IgD-negative memory B cell (primary cell): Measurements from ENCODE around the gene TUBD1. TPM values are rescaled to one million over a fixed set of nuclear protein-coding genes. Genes with fewer than 3 reads are reported as not detected.
A peak's percentile ranks its signal among the peaks of the same experiment; 100 is the strongest.
"Not testable (repeated sequence)": the region's sequence is repeated elsewhere in the genome, so short reads cannot be mapped to it uniquely, and the experiment has no call there.

Experiments used
- H3K27ac Mint-ChIP-seq, 3 donors: one replicate each; pipeline ENCODE4 v1.8.0; 2020 to 2022; ENCODE audit warnings: mild to moderate bottlenecking in 3 of 3, mixed read lengths in 3 of 3, moderate library complexity in 1 of 3
- H3K27me3 Mint-ChIP-seq: one replicate; pipeline ENCODE4 v1.8.0; 2021; ENCODE audit warnings: mixed read lengths
- H3K36me3 Mint-ChIP-seq: one replicate; pipeline ENCODE4 v1.8.0; 2020; ENCODE audit warnings: mild to moderate bottlenecking, mixed read lengths
- H3K4me1 Mint-ChIP-seq, 3 donors: one replicate each; pipeline ENCODE4 v1.8.0; 2020 to 2022; ENCODE audit warnings: mixed read lengths in 3 of 3, mild to moderate bottlenecking in 1 of 3
- H3K4me3 Mint-ChIP-seq, 4 donors: one replicate each; pipeline ENCODE4 v1.8.0; 2020 to 2022; ENCODE audit warnings: mild to moderate bottlenecking in 4 of 4, mixed read lengths in 4 of 4, moderate library complexity in 3 of 4
- H3K9me3 Mint-ChIP-seq, 3 donors: one replicate each; pipeline ENCODE4 v1.8.0; 2020 to 2021; ENCODE audit warnings: mixed read lengths in 3 of 3, mild to moderate bottlenecking in 1 of 3
- polyA plus RNA-seq: library from polyadenylated mRNA; unstranded; fragments of 300-500 nt; fragmentation: Illumina TruSeq; gene quantifications from one replicate; pipeline ENCODE4 v1.2.3, GENCODE V29; 2021

Gene TUBD1
- polyA plus RNA-seq = 17.6 TPM

- H3K27ac Mint-ChIP-seq = peak within 1 kb of the TSS; percentile 87 to 100 (median 99)
- H3K36me3 Mint-ChIP-seq = peaks cover 6% of the 10 kb centered on the region
- H3K27me3 Mint-ChIP-seq = no peaks in the 10 kb centered on the region
- no peaks in the 10 kb centered on the region for H3K9me3 Mint-ChIP-seq
- H3K4me3 Mint-ChIP-seq = peak within 1 kb of the TSS; percentile 93 to 99 (median 99)
- H3K4me1 Mint-ChIP-seq = peaks cover 27 to 36% (median 35%) of the 10 kb centered on the region in 3 donors
These were observed at the start of gene TUBD1, which contains the start of gene RPS6KB1 for GRCh38 chr17:59892924-59893675. Gene TUBD1, minus strand, starts transcription at chr17:59892943. Its CDS starts 1,941 bp downstream, at chr17:59891002. Gene RPS6KB1, plus strand, starts transcription at chr17:59893121. Its CDS starts 64 bp downstream, at chr17:59893185.

- Mint-ChIP-seq H3K27ac (no peak overlapping the region), H3K36me3 (peaks cover 2% of the 10 kb centered on the region), H3K4me1 (no peaks in the 10 kb centered on the region), H3K27me3 (no peaks in the 10 kb centered on the region), H3K9me3 (no peaks in the 10 kb centered on the region), H3K4me3 (no peak overlapping the region)
These were observed 48.4 kb upstream of the TUBD1 start for GRCh38 chr17:59941131-59941530.

GRCh38 chr17:59940697-59941096 is 48.0 kb upstream of the TUBD1 start:
- H3K27ac Mint-ChIP-seq, H3K36me3 Mint-ChIP-seq, H3K9me3 Mint-ChIP-seq, H3K4me1 Mint-ChIP-seq, H3K4me3 Mint-ChIP-seq, H3K27me3 Mint-ChIP-seq: not testable (repeated sequence)

- H3K9me3 Mint-ChIP-seq, H3K36me3 Mint-ChIP-seq, H3K4me3 Mint-ChIP-seq, H3K4me1 Mint-ChIP-seq, H3K27me3 Mint-ChIP-seq: not testable (repeated sequence)
- peak overlapping the region in 1 of 3 donors; percentile 13 for H3K27ac Mint-ChIP-seq
These were observed 40.6 kb upstream of the TUBD1 start for GRCh38 chr17:59933317-59933716.

GRCh38 chr17:59930768-59931167 is 38.0 kb upstream of the TUBD1 start:
- H3K4me3 Mint-ChIP-seq, H3K4me1 Mint-ChIP-seq, H3K9me3 Mint-ChIP-seq, H3K27me3 Mint-ChIP-seq, H3K36me3 Mint-ChIP-seq, H3K27ac Mint-ChIP-seq: not testable (repeated sequence)

- H3K4me1 Mint-ChIP-seq, H3K27ac Mint-ChIP-seq, H3K36me3 Mint-ChIP-seq, H3K4me3 Mint-ChIP-seq, H3K9me3 Mint-ChIP-seq, H3K27me3 Mint-ChIP-seq: not testable (repeated sequence)
These were observed 37.4 kb upstream of the TUBD1 start for GRCh38 chr17:59930121-59930520.

- H3K27ac Mint-ChIP-seq, H3K27me3 Mint-ChIP-seq, H3K4me3 Mint-ChIP-seq, H3K4me1 Mint-ChIP-seq, H3K36me3 Mint-ChIP-seq, H3K9me3 Mint-ChIP-seq: not testable (repeated sequence)
These were observed 27.9 kb upstream of the TUBD1 start for GRCh38 chr17:59920637-59921036.

- no peaks in the 10 kb centered on the region for H3K9me3 Mint-ChIP-seq
- no peak overlapping the region for H3K4me3 Mint-ChIP-seq
- peak overlapping the region in 1 of 3 donors; percentile 24 for H3K27ac Mint-ChIP-seq
- H3K27me3 Mint-ChIP-seq = no peaks in the 10 kb centered on the region
- H3K36me3 Mint-ChIP-seq = no peaks in the 10 kb centered on the region
- peaks cover 2 to 11% (median 4%) of the 10 kb centered on the region in 3 donors for H3K4me1 Mint-ChIP-seq
These were observed 23.7 kb upstream of the TUBD1 start for GRCh38 chr17:59916446-59916845.

GRCh38 chr17:59914274-59914854 is 21.6 kb upstream of the TUBD1 start:
- peaks cover 2 to 11% (median 4%) of the 10 kb centered on the region in 3 donors for H3K4me1 Mint-ChIP-seq

GRCh38 chr17:59907467-59907866 is 14.7 kb upstream of the TUBD1 start:
- H3K36me3 Mint-ChIP-seq = peaks cover 2% of the 10 kb centered on the region
- H3K27ac Mint-ChIP-seq = no peak overlapping the region
- no peaks in the 10 kb centered on the region for H3K27me3 Mint-ChIP-seq
- H3K9me3 Mint-ChIP-seq = no peaks in the 10 kb centered on the region
- H3K4me3 Mint-ChIP-seq = no peak overlapping the region
- peaks cover 6 to 13% (median 9%) of the 10 kb centered on the region in 3 donors for H3K4me1 Mint-ChIP-seq

More at GRCh38 chr17:59914274-59914854, 21.6 kb upstream of the TUBD1 start:
- Mint-ChIP-seq H3K27me3 (no peaks in the 10 kb centered on the region), H3K36me3 (no peaks in the 10 kb centered on the region), H3K4me3 (no peak overlapping the region), H3K9me3 (no peaks in the 10 kb centered on the region), H3K27ac (peak overlapping the region in 1 of 3 donors; percentile 63)

GRCh38 chr17:59903455-59903854 is 10.7 kb upstream of the TUBD1 start:
- peaks cover 9 to 23% (median 13%) of the 10 kb centered on the region in 3 donors for H3K4me1 Mint-ChIP-seq
- H3K27me3 Mint-ChIP-seq = no peaks in the 10 kb centered on the region
- peak overlapping the region in 1 of 4 donors; percentile 5 for H3K4me3 Mint-ChIP-seq
- H3K27ac Mint-ChIP-seq = peak overlapping the region in 1 of 3 donors; percentile 39
- peaks cover 2% of the 10 kb centered on the region for H3K36me3 Mint-ChIP-seq
- H3K9me3 Mint-ChIP-seq = no peaks in the 10 kb centered on the region

GRCh38 chr17:59901604-59902003 is 8.9 kb upstream of the TUBD1 start:
- H3K9me3 Mint-ChIP-seq = no peaks in the 10 kb centered on the region
- no peak overlapping the region for H3K27ac Mint-ChIP-seq
- peaks cover 2% of the 10 kb centered on the region for H3K36me3 Mint-ChIP-seq
- no peaks in the 10 kb centered on the region for H3K27me3 Mint-ChIP-seq
- peaks cover 15 to 18% (median 15%) of the 10 kb centered on the region in 3 donors for H3K4me1 Mint-ChIP-seq
- no peak overlapping the region for H3K4me3 Mint-ChIP-seq

- Mint-ChIP-seq H3K4me3 (no peak overlapping the region), H3K27ac (no peak overlapping the region), H3K9me3 (no peaks in the 10 kb centered on the region), H3K36me3 (peaks cover 4% of the 10 kb centered on the region), H3K27me3 (no peaks in the 10 kb centered on the region), H3K4me1 (peaks cover 15 to 24% (median 20%) of the 10 kb centered on the region in 3 donors)
These were observed 6.4 kb upstream of the TUBD1 start for GRCh38 chr17:59899099-59899498.

GRCh38 chr17:59897090-59897489 is 4.3 kb upstream of the TUBD1 start:
- Mint-ChIP-seq H3K27ac (peak overlapping the region in 1 of 3 donors; percentile 23), H3K36me3 (peaks cover 1% of the 10 kb centered on the region), H3K9me3 (no peaks in the 10 kb centered on the region), H3K4me3 (no peak overlapping the region), H3K4me1 (peaks cover 23 to 26% (median 25%) of the 10 kb centered on the region in 3 donors), H3K27me3 (no peaks in the 10 kb centered on the region)

GRCh38 chr17:59893676-59894100 is 945 bp upstream of the TUBD1 start:
- peaks cover 4% of the 10 kb centered on the region for H3K36me3 Mint-ChIP-seq
- H3K27ac Mint-ChIP-seq = peak overlapping the region; percentile 87 to 100 (median 99)
- no peaks in the 10 kb centered on the region for H3K27me3 Mint-ChIP-seq
- peak overlapping the region; percentile 93 to 99 (median 99) for H3K4me3 Mint-ChIP-seq
- peaks cover 24 to 32% (median 32%) of the 10 kb centered on the region in 3 donors for H3K4me1 Mint-ChIP-seq
- no peaks in the 10 kb centered on the region for H3K9me3 Mint-ChIP-seq
